Fibroblast of mammary gland (primary cell): ENCODE data around the gene SETD5.

Experiments
- DNase-seq: peaks from one replicate; pipeline ENCODE4 v3.0.0-alpha.2; 2010; ENCODE audit warnings: low read depth
- H3K4me3 ChIP-seq: 2 replicates; pipeline ENCODE4 v1.5.1; 2011; ENCODE audit warnings: low read depth, mild to moderate bottlenecking, low read length, moderate library complexity; ENCODE audit not compliant: control insufficient read depth
- CTCF ChIP-seq: conservative IDR thresholded peaks from 2 replicates; pipeline ENCODE4 v1.5.1; 2011; ENCODE audit warnings: low read depth, low read length, inconsistent platforms; ENCODE audit not compliant: control insufficient read depth, insufficient read depth

SETD5 gene

GRCh38 chr3:9508781-9509180 lies 111.4 kb downstream of the SETD5 start:
- TF ChIP-seq CTCF, result no peak
- H3K4me3 ChIP-seq, result no peak overlapping the region

GRCh38 chr3:9512456-9513045 lies 115.1 kb downstream of the SETD5 start:
- TF ChIP-seq CTCF, result no peak
- no peak overlapping the region for H3K4me3 ChIP-seq
- DNase-seq, result no peak

More at GRCh38 chr3:9508781-9509180, 111.4 kb downstream of the SETD5 start:
- DNase-seq, result no peak

- no peak for DNase-seq
- no peak for TF ChIP-seq CTCF
- no peak overlapping the region for H3K4me3 ChIP-seq
These were observed 116.9 kb downstream of the SETD5 start for GRCh38 chr3:9514306-9514705.

- no peak overlapping the region for H3K4me3 ChIP-seq
- DNase-seq, result no peak
- TF ChIP-seq CTCF, result no peak
These were observed 117.5 kb downstream of the SETD5 start for GRCh38 chr3:9514956-9515355.

- no peak overlapping the region for H3K4me3 ChIP-seq
- no peak for DNase-seq
- no peak for TF ChIP-seq CTCF
These were observed 127.7 kb downstream of the SETD5 start for GRCh38 chr3:9525078-9525477.
